GM23338 (cell line): ENCODE results near the gene P2RX7. TPM values are rescaled to one million over a fixed set of nuclear protein-coding genes. Genes with fewer than 3 reads are reported as not detected.

Experiments used
- ATAC-seq: fragments of 200-7000 bp; cut with Tn5 transposase; 3 replicates; pipeline ENCODE4 v1.9.1; 2020
- DNase-seq: peaks from one replicate; pipeline ENCODE4 v3.0.0-alpha.2; 2015; ENCODE audit warnings: low spot score
- H2AFZ ChIP-seq: fragments of 200-600 bp; sonication (generic); 2 replicates; pipeline ENCODE4 v1.8.0; 2016; ENCODE audit warnings: antibody characterized with exemption, mild to moderate bottlenecking, moderate library complexity
- H3F3A ChIP-seq: fragments of 200-600 bp; sonication (generic); replicated peaks from 2 replicates; pipeline ENCODE4 v1.8.0; 2017; ENCODE audit warnings: antibody characterized with exemption, mixed run types, low read depth
- H3K27ac ChIP-seq: fragments of 200-600 bp; sonication (generic); 2 replicates; pipeline ENCODE4 v1.6.1; 2016; ENCODE audit warnings: low read depth
- H3K27me3 ChIP-seq: fragments of 200-600 bp; sonication (generic); 2 replicates; pipeline ENCODE4 v1.8.0; 2016; ENCODE audit warnings: mild to moderate bottlenecking, mixed run types, moderate library complexity; ENCODE audit not compliant: insufficient read depth
- H3K36me3 ChIP-seq: fragments of 200-600 bp; sonication (generic); 2 replicates; pipeline ENCODE4 v1.8.0; 2016; ENCODE audit warnings: mild to moderate bottlenecking; ENCODE audit not compliant: insufficient read depth
- H3K4me1 ChIP-seq: fragments of 200-600 bp; sonication (generic); 2 replicates; pipeline ENCODE4 v1.8.0; 2016; ENCODE audit warnings: mild to moderate bottlenecking, moderate library complexity; ENCODE audit not compliant: insufficient read depth
- H3K4me2 ChIP-seq: fragments of 200-600 bp; sonication (generic); 2 replicates; pipeline ENCODE4 v1.7.1; 2017; ENCODE audit warnings: mixed run types
- H3K4me3 ChIP-seq: fragments of 200-600 bp; sonication (generic); 2 replicates; pipeline ENCODE4 v1.6.1; 2016; ENCODE audit warnings: mixed run types
- H3K79me2 ChIP-seq: fragments of 200-600 bp; sonication (generic); replicated peaks from 2 replicates; pipeline ENCODE4 v1.8.0; 2017; ENCODE audit warnings: mild to moderate bottlenecking; ENCODE audit not compliant: insufficient read depth
- H3K9me2 ChIP-seq: fragments of 200-600 bp; sonication (generic); 2 replicates; pipeline ENCODE4 v1.8.0; 2017; ENCODE audit not compliant: insufficient read depth
- H4K20me1 ChIP-seq: fragments of 200-600 bp; sonication (generic); replicated peaks from 2 replicates; pipeline ENCODE4 v1.8.0; 2017; ENCODE audit warnings: mild to moderate bottlenecking; ENCODE audit not compliant: insufficient read depth
- H3K27ac Mint-ChIP-seq: 2 replicates; pipeline ENCODE4 v1.8.0; 2020; ENCODE audit warnings: inconsistent platforms, mild to moderate bottlenecking, moderate library complexity, mixed read lengths
- H3K27me3 Mint-ChIP-seq: 3 replicates; pipeline ENCODE4 v1.8.0; 2022; ENCODE audit warnings: low read depth, mild to moderate bottlenecking, moderate library complexity, mixed read lengths, inconsistent platforms; ENCODE audit not compliant: insufficient read depth, poor library complexity
- H3K36me3 Mint-ChIP-seq: 3 replicates; pipeline ENCODE4 v1.8.0; 2021; ENCODE audit warnings: low read depth, mild to moderate bottlenecking, inconsistent platforms, moderate library complexity, mixed read lengths
- H3K4me1 Mint-ChIP-seq: 3 replicates; pipeline ENCODE4 v1.8.0; 2020; ENCODE audit warnings: mild to moderate bottlenecking, inconsistent platforms, mixed read lengths
- H3K4me3 Mint-ChIP-seq: 3 replicates; pipeline ENCODE4 v1.8.0; 2021; ENCODE audit warnings: moderate library complexity, mild to moderate bottlenecking, inconsistent platforms, mixed read lengths
- H3K9me3 Mint-ChIP-seq: 3 replicates; pipeline ENCODE4 v1.8.0; 2020; ENCODE audit warnings: moderate library complexity, mild to moderate bottlenecking, inconsistent platforms, mixed read lengths
- CTCF ChIP-seq, 2 experiments: fragments of 200-600 bp in 1 of 2; sonication (generic) in 1 of 2; conservative IDR thresholded peaks; 2 replicates each; pipeline versions ENCODE4 v1.5.1 to v1.6.1; 2016 to 2017; ENCODE audit warnings: antibody characterized with exemption in 2 of 2, low read depth in 2 of 2, mild to moderate bottlenecking in 2 of 2, moderate library complexity in 1 of 2
- EZH2phosphoT487 ChIP-seq: fragments of 200-600 bp; sonication (generic); IDR thresholded peaks from one replicate; pipeline ENCODE4 v1.8.1; 2018; ENCODE audit warnings: antibody characterized with exemption; ENCODE audit not compliant: unreplicated experiment
- NANOG ChIP-seq: IDR thresholded peaks from 2 replicates; pipeline ENCODE4 v1.6.1; 2016; ENCODE audit warnings: antibody characterized with exemption, borderline replicate concordance
- POLR2AphosphoS5 ChIP-seq: IDR thresholded peaks from 2 replicates; pipeline ENCODE4 v1.6.1; 2016; ENCODE audit warnings: antibody characterized with exemption, low read depth
- REST ChIP-seq: IDR thresholded peaks from one replicate; pipeline ENCODE4 v1.6.1; 2018; ENCODE audit warnings: antibody characterized with exemption; ENCODE audit not compliant: unreplicated experiment
- STAT1 ChIP-seq: IDR thresholded peaks from one replicate; pipeline ENCODE4 v1.6.1; 2016; ENCODE audit warnings: antibody characterized with exemption; ENCODE audit not compliant: unreplicated experiment
- ZNF114 ChIP-seq: fragments of 250-450 bp; sonication (Bioruptor Pico); IDR thresholded peaks from 2 replicates; pipeline ENCODE4 v1.5.0; 2020; ENCODE audit warnings: mild to moderate bottlenecking, moderate library complexity
- ZNF331 ChIP-seq: fragments of 250-450 bp; sonication (Bioruptor Pico); IDR thresholded peaks from 2 replicates; pipeline ENCODE4 v1.5.0; 2020; ENCODE audit warnings: low read depth, mild to moderate bottlenecking, moderate library complexity
- polyA plus RNA-seq: library from polyadenylated mRNA; unstranded; fragments of >200 nt; fragmentation: Nextera tagmentation; extraction: Ambion mirVana; gene quantifications from 2 replicates; pipeline ENCODE4 v1.2.1, GENCODE V29; 2016
- total RNA-seq: library from RNA; depleted of rRNA; stranded (reverse); fragments of >200 nt; shearing (Covaris generic); gene quantifications from 2 replicates; pipeline ENCODE4 v1.2.3, GENCODE V29; 2014
- TF ChIP-seq, protein P1 (sequence below): IDR thresholded peaks from 2 replicates; pipeline ENCODE4 v1.6.1; 2016; ENCODE audit warnings: antibody characterized with exemption

P2RX7 gene
- total and polyA plus RNA-seq, 2 experiments from 2014 or later, result 0.24 to 0.48 TPM

DNA sequence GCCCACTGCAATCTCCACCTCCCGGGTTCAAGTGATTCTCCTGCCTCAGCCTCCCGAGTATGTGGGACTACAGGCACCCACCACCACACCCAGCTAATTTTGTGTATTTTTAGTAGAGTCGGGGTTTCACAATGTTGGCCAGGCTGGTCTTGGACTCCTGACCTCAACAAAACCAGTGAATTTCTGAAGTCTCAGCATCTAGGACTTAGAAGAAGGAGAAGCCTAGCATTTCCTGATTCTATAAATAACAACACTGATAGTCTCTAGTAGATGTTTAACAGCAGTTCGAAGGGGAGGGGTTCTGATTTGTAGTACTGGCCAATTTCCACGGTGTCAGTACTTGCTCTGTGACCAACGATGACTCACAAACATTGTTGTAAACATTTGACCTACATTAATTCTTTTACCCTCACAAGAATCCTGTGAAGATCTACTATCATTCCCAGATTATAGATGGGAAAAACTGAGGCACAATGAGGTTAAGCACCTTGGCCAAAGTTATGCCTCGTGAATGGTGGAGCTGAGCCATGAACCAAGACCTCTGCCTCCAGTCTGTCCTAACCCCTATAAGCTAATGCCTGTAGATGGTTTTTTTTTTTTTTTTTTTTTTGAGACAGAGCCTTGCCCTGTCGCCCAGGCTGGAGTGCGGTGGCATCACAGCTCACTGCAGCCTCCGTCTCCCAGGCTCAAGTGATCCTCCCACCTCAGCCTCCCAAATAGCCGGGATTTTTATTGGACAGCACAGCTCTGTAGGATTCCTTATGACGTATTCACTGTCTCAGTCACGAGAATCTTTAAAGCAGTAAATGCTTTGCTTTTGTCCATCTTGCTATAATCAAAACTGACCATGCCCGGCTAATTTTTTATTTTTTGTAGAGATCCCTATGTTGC, 82.4 kb downstream of the P2RX7 start:
- Mint-ChIP-seq H3K4me1 (peaks cover 5% of the 10 kb centered on the region; the same call in 2 of the 3 replicates), H3K4me3 (no peak overlapping the region), H3K27ac (no peak overlapping the region), H3K27me3 (peaks cover 10% of the 10 kb centered on the region), H3K36me3 (no peaks in the 10 kb centered on the region; the same call in 2 of the 3 replicates), H3K9me3 (no peaks in the 10 kb centered on the region)
- Histone ChIP-seq H3K4me1 (peaks cover 6% of the 10 kb centered on the region; the same call in 1 of the 2 replicates), H3K27me3 (no peaks in the 10 kb centered on the region), H3K27ac (no peak overlapping the region), H3K79me2 (no peaks in the 10 kb centered on the region), H3K36me3 (no peaks in the 10 kb centered on the region), H3F3A (peaks cover 3% of the 10 kb centered on the region; the same call in 1 of the 2 replicates), H3K9me2 (no peaks in the 10 kb centered on the region), H3K4me2 (no peak overlapping the region), H2AFZ (no peak overlapping the region), H3K4me3 (no peak overlapping the region), H4K20me1 (no peaks in the 10 kb centered on the region)
- no peak for DNase-seq
- TF ChIP-seq STAT1 (no peak), CTCF (conservative IDR thresholded peaks at IDR 0.05; ENCODE audit: low read depth in 2 of 2) (no peak), ZNF331 (CRISPR knock-in tag) (no peak), ZNF114 (no peak), NANOG (no peak)
- no peak for ATAC-seq

DNA sequence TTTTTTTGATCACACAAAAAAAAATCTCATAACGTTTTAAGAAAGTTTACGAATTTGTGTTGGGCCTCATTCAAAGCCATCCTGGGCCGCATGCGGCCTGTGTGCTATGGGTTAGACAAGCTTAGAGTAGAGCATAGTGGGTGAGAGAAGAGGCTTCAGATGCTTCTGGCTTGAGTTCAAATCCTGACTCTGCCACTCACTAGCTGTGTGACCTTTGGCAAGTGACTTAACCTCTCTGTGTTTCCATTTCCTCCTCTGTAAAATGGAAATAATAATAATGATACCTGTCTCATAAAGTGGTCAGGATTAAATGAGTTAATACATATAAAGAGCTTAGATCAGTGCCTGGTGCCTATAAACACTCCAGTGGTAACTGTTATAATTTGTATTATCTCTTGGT, 83.4 kb downstream of the P2RX7 start:
- Histone ChIP-seq H3K79me2 (no peaks in the 10 kb centered on the region), H3K4me1 (peaks cover 4% of the 10 kb centered on the region; the same call in 1 of the 2 replicates), H2AFZ (no peak overlapping the region), H3K4me2 (no peak overlapping the region), H3K27ac (no peak overlapping the region), H3K27me3 (no peaks in the 10 kb centered on the region), H3K9me2 (no peaks in the 10 kb centered on the region), H3F3A (no peaks in the 10 kb centered on the region), H3K36me3 (no peaks in the 10 kb centered on the region), H4K20me1 (no peaks in the 10 kb centered on the region), H3K4me3 (no peak overlapping the region)
- no peak overlapping the region for H3K4me3 Mint-ChIP-seq
- H3K4me1 Mint-ChIP-seq, result peaks cover 2% of the 10 kb centered on the region; the same call in 1 of the 3 replicates
- H3K9me3 Mint-ChIP-seq, result no peaks in the 10 kb centered on the region
- DNase-seq (no peak), ATAC-seq (no peak)
- no peaks in the 10 kb centered on the region; the same call in 2 of the 3 replicates for H3K36me3 Mint-ChIP-seq
- no peak overlapping the region for H3K27ac Mint-ChIP-seq
- H3K27me3 Mint-ChIP-seq, result peaks cover 7% of the 10 kb centered on the region
- TF ChIP-seq EZH2phosphoT487 (no peak), CTCF (conservative IDR thresholded peaks at IDR 0.05; ENCODE audit: low read depth in 2 of 2) (no peak), REST (no peak), NANOG (no peak), POLR2AphosphoS5 (no peak), ZNF331 (CRISPR knock-in tag) (no peak)
- TF ChIP-seq, protein P1, sequence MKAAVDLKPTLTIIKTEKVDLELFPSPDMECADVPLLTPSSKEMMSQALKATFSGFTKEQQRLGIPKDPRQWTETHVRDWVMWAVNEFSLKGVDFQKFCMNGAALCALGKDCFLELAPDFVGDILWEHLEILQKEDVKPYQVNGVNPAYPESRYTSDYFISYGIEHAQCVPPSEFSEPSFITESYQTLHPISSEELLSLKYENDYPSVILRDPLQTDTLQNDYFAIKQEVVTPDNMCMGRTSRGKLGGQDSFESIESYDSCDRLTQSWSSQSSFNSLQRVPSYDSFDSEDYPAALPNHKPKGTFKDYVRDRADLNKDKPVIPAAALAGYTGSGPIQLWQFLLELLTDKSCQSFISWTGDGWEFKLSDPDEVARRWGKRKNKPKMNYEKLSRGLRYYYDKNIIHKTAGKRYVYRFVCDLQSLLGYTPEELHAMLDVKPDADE, result no peak
